Hepatocyte (in vitro differentiated cells): ENCODE data around the gene EXOC1L.

ENCODE experiments used
- CTCF ChIP-seq: fragments of 200-600 bp; sonication (generic); IDR thresholded peaks from 2 replicates; pipeline ENCODE4 v1.5.1; 2016; ENCODE audit warnings: antibody characterized with exemption, mild to moderate bottlenecking; ENCODE audit not compliant: poor library complexity
- EZH2 ChIP-seq: fragments of 200-600 bp; sonication (generic); IDR thresholded peaks from 2 replicates; pipeline ENCODE4 v1.6.1; 2016; ENCODE audit warnings: antibody characterized with exemption, mild to moderate bottlenecking, borderline replicate concordance

- TF ChIP-seq EZH2 = no peak
- no peak for TF ChIP-seq CTCF
Measured at GRCh38 chr4:55866290-55866907, 46.8 kb downstream of the EXOC1L start.
